Endothelial cell of umbilical vein (primary cell): ENCODE data around the gene SLC22A15. TPM values are rescaled to one million over a fixed set of nuclear protein-coding genes. Genes with fewer than 3 reads are reported as not detected.

ENCODE experiments used
- BruUV-seq: library from RNA; stranded (reverse); fragments of 400-500 nt; replicated peaks from 2 replicates; lab custom pipeline; 2021; lab: Mats Ljungman, UMichigan
- CTCF ChIA-PET: fragments of 300-600, 350-600 bp; sonication (Branson Sonifier 250); formaldehyde crosslinking; loops from one replicate; lab custom pipeline; 2021; ENCODE audit warnings: antibody characterized with exemption, inconsistent platforms; lab: Charles Lee
- POLR2A ChIA-PET: fragments of 300-600, 350-600 bp; sonication (Branson Sonifier 250); formaldehyde crosslinking; loops from one replicate; lab custom pipeline; 2021; ENCODE audit warnings: antibody characterized with exemption, inconsistent platforms; lab: Charles Lee
- DNase-seq: peaks from one replicate; pipeline ENCODE4 v3.0.0-alpha.2; 2011; ENCODE audit warnings: low read depth, low spot score
- FAIRE-seq: peaks from 2 replicates; lab custom pipeline; 2011; peaks lifted over from hg19 to GRCh38; lab: Jason Lieb, UNC
- H2AFZ ChIP-seq: 2 replicates; pipeline ENCODE4 v1.6.0; 2012; ENCODE audit warnings: low read depth, low read length, control low read depth, inconsistent platforms
- H3K27ac ChIP-seq: 2 replicates; pipeline ENCODE4 v1.5.1; 2011; ENCODE audit warnings: low read depth, mild to moderate bottlenecking, control low read depth, low read length, moderate library complexity; ENCODE audit not compliant: insufficient read depth
- H3K27me3 ChIP-seq, 2 experiments: 2 replicates each; pipeline versions ENCODE4 v1.6.0 to v1.6.1; 2011; ENCODE audit warnings: low read length in 2 of 2, mixed read lengths in 1 of 2; ENCODE audit not compliant: control insufficient read depth in 2 of 2, insufficient read depth in 2 of 2
- H3K36me3 ChIP-seq, 2 experiments: 2 replicates in 1 of 2; 3 replicates in 1 of 2; pipeline ENCODE4 v1.5.1; 2011; ENCODE audit warnings: low read length in 2 of 2, mild to moderate bottlenecking in 1 of 2, moderate library complexity in 1 of 2; ENCODE audit not compliant: control insufficient read depth in 2 of 2, insufficient read depth in 2 of 2; ENCODE audit errors: extremely low read depth in 1 of 2
- H3K4me1 ChIP-seq: 3 replicates; pipeline ENCODE4 v1.5.1; 2011; ENCODE audit warnings: mild to moderate bottlenecking, low read length; ENCODE audit not compliant: control insufficient read depth, insufficient read depth; ENCODE audit errors: extremely low read depth
- H3K4me2 ChIP-seq: 2 replicates; pipeline ENCODE4 v1.6.1; 2011; ENCODE audit warnings: low read length, control low read depth, mixed read lengths; ENCODE audit not compliant: insufficient read depth
- H3K4me3 ChIP-seq, 3 experiments: fragments of 200-600 bp in 1 of 3; sonication (generic), shearing (Covaris generic) in 1 of 3; replicated peaks in 1 of 3; 2 replicates each; pipeline ENCODE4 v1.5.1; 2011 to 2016; ENCODE audit warnings: control low read depth in 3 of 3, low read length in 3 of 3, mild to moderate bottlenecking in 2 of 3, inconsistent platforms in 1 of 3, low read depth in 1 of 3, moderate library complexity in 1 of 3; ENCODE audit not compliant: insufficient read depth in 1 of 3
- H3K79me2 ChIP-seq: 2 replicates; pipeline ENCODE4 v1.6.0; 2012; ENCODE audit warnings: low read length, inconsistent platforms; ENCODE audit not compliant: control insufficient read depth, insufficient read depth
- H3K9ac ChIP-seq: replicated peaks from 2 replicates; pipeline ENCODE3; 2011; ENCODE audit warnings: low read length, control low read depth; ENCODE audit not compliant: insufficient read depth; ENCODE audit errors: extremely low read depth
- H3K9me1 ChIP-seq: replicated peaks from 3 replicates; pipeline ENCODE4 v1.6.0; 2011; ENCODE audit warnings: mild to moderate bottlenecking, low read length; ENCODE audit not compliant: control insufficient read depth, insufficient read depth; ENCODE audit errors: extremely low read depth
- H3K9me3 ChIP-seq: replicated peaks from 2 replicates; pipeline ENCODE4 v1.5.1; 2012; ENCODE audit warnings: low read length, inconsistent platforms; ENCODE audit not compliant: control insufficient read depth, insufficient read depth
- H4K20me1 ChIP-seq: replicated peaks from 2 replicates; pipeline ENCODE3; 2011; ENCODE audit warnings: mild to moderate bottlenecking, low read length; ENCODE audit not compliant: control insufficient read depth, insufficient read depth; ENCODE audit errors: extremely low read depth
- EZH2 ChIP-seq: IDR thresholded peaks from 2 replicates; pipeline ENCODE4 v1.6.1; 2012; ENCODE audit warnings: borderline replicate concordance, low read depth, mild to moderate bottlenecking, moderate library complexity, low read length, inconsistent platforms; ENCODE audit not compliant: severe bottlenecking
- FOS ChIP-seq: IDR thresholded peaks from 2 replicates; pipeline ENCODE4 v1.6.1; 2011; ENCODE audit warnings: mild to moderate bottlenecking, low read length, moderate library complexity, borderline replicate concordance; ENCODE audit not compliant: insufficient read depth
- GATA2 ChIP-seq: IDR thresholded peaks from 2 replicates; pipeline ENCODE4 v1.7.0; 2011; ENCODE audit warnings: low read depth, mild to moderate bottlenecking, moderate library complexity, mixed read lengths, low read length; ENCODE audit not compliant: insufficient read length, insufficient read depth
- JUN ChIP-seq: IDR thresholded peaks from 2 replicates; pipeline ENCODE4 v1.6.1; 2011; ENCODE audit warnings: borderline replicate concordance, low read depth; ENCODE audit not compliant: insufficient read length, insufficient read depth
- MYC ChIP-seq: IDR thresholded peaks from one replicate; pipeline ENCODE4 v1.6.1; 2011; ENCODE audit warnings: mild to moderate bottlenecking, low read depth, low read length
- POLR2A ChIP-seq: IDR thresholded peaks from 2 replicates; pipeline ENCODE4 v1.6.1; 2012; ENCODE audit warnings: low read depth, mild to moderate bottlenecking, control low read depth, low read length
- POLR2AphosphoS5 ChIP-seq: IDR thresholded peaks from 2 replicates; pipeline ENCODE4 v1.6.1; 2012; ENCODE audit warnings: low read depth, mild to moderate bottlenecking, control low read depth, low read length, moderate library complexity; ENCODE audit not compliant: insufficient read depth
- dilution Hi-C: fragments of 300-500 bp; cut with MboI; formaldehyde crosslinking; loops from one replicate; pipeline ENCODE4 v1.15.0; 2019; ENCODE audit warnings: low sequenced_read_pairs; ENCODE audit not compliant: extremely low pct_ligation_motif_present
- intact Hi-C: fragments of 100-400 bp; cut with micrococcal nuclease; formaldehyde crosslinking; loops from one replicate; pipeline ENCODE4 v1.10.0; 2022
- polyA plus RNA-seq, 4 experiments: library from polyadenylated mRNA; depleted of rRNA in 3 of 4; stranded (reverse) in 3 of 4; unstranded in 1 of 4; fragments of >200 nt; gene quantifications; 2 replicates each; pipeline versions ENCODE4 v1.2.1 to v1.2.3, GENCODE V29; 2011 to 2012; ENCODE audit warnings: missing spikeins in 1 of 4
- total RNA-seq: library from RNA; stranded (reverse); gene quantifications from 2 replicates; pipeline ENCODE4 v1.2.3, GENCODE V29; 2021
- TF ChIP-seq, protein P1 (sequence below): IDR thresholded peaks from 2 replicates; pipeline ENCODE4 v1.6.1; 2011; ENCODE audit not compliant: insufficient read depth, insufficient read length
- TF ChIP-seq, protein P2 (sequence below), 2 donors: IDR thresholded peaks; 1 replicate in 1 of 2; 2 replicates in 1 of 2; pipeline ENCODE4 v1.5.1; 2011; ENCODE audit warnings: low read length in 2 of 2, mild to moderate bottlenecking in 2 of 2, moderate library complexity in 2 of 2, control low read depth in 1 of 2, inconsistent platforms in 1 of 2, low read depth in 1 of 2; ENCODE audit not compliant: insufficient read depth in 1 of 2; ENCODE audit errors: extremely low read depth in 1 of 2

The SLC22A15 gene
- total and polyA plus RNA-seq, 2 donors (not counting 3 experiments of a cell fraction or from before 2014, with no cell fraction given): 0.44 TPM; not detected in 1

DNA sequence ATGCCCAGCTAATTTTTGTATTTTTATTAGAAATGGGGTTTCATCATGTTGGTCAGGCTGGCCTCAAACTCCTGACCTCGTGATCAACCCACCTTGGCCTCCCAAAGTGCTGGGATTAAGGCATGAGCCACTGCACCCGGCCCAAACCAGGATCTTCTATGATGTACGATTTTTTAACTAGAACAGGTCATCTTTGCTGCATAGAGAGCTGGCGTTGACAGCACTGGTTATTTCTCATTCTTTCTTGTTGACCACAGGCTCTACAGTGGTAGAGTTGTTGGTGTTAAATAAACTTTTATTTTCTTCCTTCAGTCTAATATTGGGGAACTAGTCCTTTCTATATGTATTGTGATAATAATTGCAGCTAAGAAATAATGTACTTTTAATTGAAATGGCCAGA lies 131.1 kb downstream of the SLC22A15 start:
- H3K36me3 ChIP-seq: no peaks in the 10 kb centered on the region
- dilution Hi-C loops: no loop called here
- no peaks in the 10 kb centered on the region for H3K27me3 ChIP-seq
- H3K9ac ChIP-seq: no peak overlapping the region
- H2AFZ ChIP-seq: no peak overlapping the region
- ChIA-PET POLR2A (no interaction called here), CTCF (no interaction called here)
- FAIRE-seq (no peak), DNase-seq (no peak)
- no peaks in the 10 kb centered on the region for H3K9me1 ChIP-seq
- intact Hi-C loops: no loop called here
- no peaks in the 10 kb centered on the region for H3K4me1 ChIP-seq
- H3K4me2 ChIP-seq: no peak overlapping the region
- H4K20me1 ChIP-seq: no peaks in the 10 kb centered on the region
- no peak overlapping the region for H3K27ac ChIP-seq
- H3K9me3 ChIP-seq: no peaks in the 10 kb centered on the region
- no peak overlapping the region for H3K4me3 ChIP-seq
- no TSS peak for BruUV-seq
- no peak for TF ChIP-seq FOS
- TF ChIP-seq GATA2: no peak
- TF ChIP-seq POLR2A: no peak
- TF ChIP-seq, protein P1, sequence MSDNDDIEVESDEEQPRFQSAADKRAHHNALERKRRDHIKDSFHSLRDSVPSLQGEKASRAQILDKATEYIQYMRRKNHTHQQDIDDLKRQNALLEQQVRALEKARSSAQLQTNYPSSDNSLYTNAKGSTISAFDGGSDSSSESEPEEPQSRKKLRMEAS: no peak
- TF ChIP-seq, protein P2, sequence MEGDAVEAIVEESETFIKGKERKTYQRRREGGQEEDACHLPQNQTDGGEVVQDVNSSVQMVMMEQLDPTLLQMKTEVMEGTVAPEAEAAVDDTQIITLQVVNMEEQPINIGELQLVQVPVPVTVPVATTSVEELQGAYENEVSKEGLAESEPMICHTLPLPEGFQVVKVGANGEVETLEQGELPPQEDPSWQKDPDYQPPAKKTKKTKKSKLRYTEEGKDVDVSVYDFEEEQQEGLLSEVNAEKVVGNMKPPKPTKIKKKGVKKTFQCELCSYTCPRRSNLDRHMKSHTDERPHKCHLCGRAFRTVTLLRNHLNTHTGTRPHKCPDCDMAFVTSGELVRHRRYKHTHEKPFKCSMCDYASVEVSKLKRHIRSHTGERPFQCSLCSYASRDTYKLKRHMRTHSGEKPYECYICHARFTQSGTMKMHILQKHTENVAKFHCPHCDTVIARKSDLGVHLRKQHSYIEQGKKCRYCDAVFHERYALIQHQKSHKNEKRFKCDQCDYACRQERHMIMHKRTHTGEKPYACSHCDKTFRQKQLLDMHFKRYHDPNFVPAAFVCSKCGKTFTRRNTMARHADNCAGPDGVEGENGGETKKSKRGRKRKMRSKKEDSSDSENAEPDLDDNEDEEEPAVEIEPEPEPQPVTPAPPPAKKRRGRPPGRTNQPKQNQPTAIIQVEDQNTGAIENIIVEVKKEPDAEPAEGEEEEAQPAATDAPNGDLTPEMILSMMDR (IDR thresholded peaks at IDR 0.05; ENCODE audit: extremely low read depth in 1 of 2, insufficient read depth in 1 of 2, low read depth in 1 of 2, low read length in 2 of 2): no peak
- no peak for TF ChIP-seq MYC
- TF ChIP-seq JUN: no peak
- TF ChIP-seq POLR2AphosphoS5: no peak
- TF ChIP-seq EZH2: no peak
- no peaks in the 10 kb centered on the region for H3K79me2 ChIP-seq
